Breast epithelium (tissue), 4 donors: ENCODE data around the gene DEFB126. TPM values are rescaled to one million over a fixed set of nuclear protein-coding genes. Genes with fewer than 3 reads are reported as not detected.
"Not testable (repeated sequence)": the region's sequence is repeated elsewhere in the genome, so short reads cannot be mapped to it uniquely, and the experiment has no call there.

ENCODE experiments used
- DNase-seq, 2 donors: peaks; one replicate each; pipeline ENCODE4 v3.0.0-alpha.2; 2019; ENCODE audit warnings: low spot score in 2 of 2
- H3K27ac ChIP-seq, 2 donors: fragments of 200-600 bp; sonication (generic) in 1 of 2; one replicate each; pipeline ENCODE4 v1.5.1; 2016 to 2019; ENCODE audit warnings: mild to moderate bottlenecking in 1 of 2
- H3K27me3 ChIP-seq, 2 donors: fragments of 200-600 bp; sonication (generic) in 1 of 2; one replicate each; pipeline versions ENCODE4 v1.5.1 to v1.6.0; 2017 to 2019; ENCODE audit warnings: control low read depth in 1 of 2, mild to moderate bottlenecking in 1 of 2
- H3K36me3 ChIP-seq: fragments of 200-600 bp; one replicate; pipeline ENCODE4 v1.5.1; 2019
- H3K4me1 ChIP-seq, 2 donors: fragments of 200-600 bp; sonication (generic); one replicate each; pipeline ENCODE4 v1.5.1; 2016 to 2019; ENCODE audit warnings: control low read depth in 1 of 2
- H3K4me3 ChIP-seq, 3 donors: fragments of 200-600 bp; sonication (generic); 1 replicate in 2 of 3; 2 replicates in 1 of 3; pipeline ENCODE4 v1.5.1; 2016 to 2019; ENCODE audit warnings: mild to moderate bottlenecking in 3 of 3, moderate library complexity in 2 of 3
- H3K9me3 ChIP-seq, 2 donors: fragments of 200-600 bp; sonication (generic) in 1 of 2; one replicate each; pipeline ENCODE4 v1.5.1; 2016 to 2019; ENCODE audit warnings: control low read depth in 1 of 2
- POLR2A ChIP-seq: fragments of 450-650 bp; IDR thresholded peaks from one replicate; pipeline ENCODE4 v1.6.1; 2016; ENCODE audit warnings: antibody characterized with exemption, mild to moderate bottlenecking, moderate library complexity
- POLR2AphosphoS5 ChIP-seq, 3 donors: sonication (generic); formaldehyde crosslinking; IDR thresholded peaks; one replicate each; pipeline ENCODE4 v1.6.1; 2017; ENCODE audit warnings: antibody characterized with exemption in 3 of 3
- intact Hi-C: fragments of 100-400 bp; cut with DNase I; formaldehyde crosslinking; loops from one replicate; pipeline ENCODE4 v1.15.1; 2023; ENCODE audit warnings: low total_unique reads
- total RNA-seq, 3 donors: library from RNA; depleted of rRNA; stranded (reverse); fragments of >200 nt; gene quantifications; one replicate each; pipeline ENCODE4 v1.1.0, GENCODE V29; 2016
- TF ChIP-seq, protein P1 (sequence below), 3 donors: fragments of 450-650 bp; IDR thresholded peaks; one replicate each; pipeline ENCODE4 v1.5.1; 2016 to 2017; ENCODE audit warnings: antibody characterized with exemption in 3 of 3, mild to moderate bottlenecking in 3 of 3, moderate library complexity in 3 of 3

Gene DEFB126, protein sequence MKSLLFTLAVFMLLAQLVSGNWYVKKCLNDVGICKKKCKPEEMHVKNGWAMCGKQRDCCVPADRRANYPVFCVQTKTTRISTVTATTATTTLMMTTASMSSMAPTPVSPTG
- total RNA-seq = not detected

DNA sequence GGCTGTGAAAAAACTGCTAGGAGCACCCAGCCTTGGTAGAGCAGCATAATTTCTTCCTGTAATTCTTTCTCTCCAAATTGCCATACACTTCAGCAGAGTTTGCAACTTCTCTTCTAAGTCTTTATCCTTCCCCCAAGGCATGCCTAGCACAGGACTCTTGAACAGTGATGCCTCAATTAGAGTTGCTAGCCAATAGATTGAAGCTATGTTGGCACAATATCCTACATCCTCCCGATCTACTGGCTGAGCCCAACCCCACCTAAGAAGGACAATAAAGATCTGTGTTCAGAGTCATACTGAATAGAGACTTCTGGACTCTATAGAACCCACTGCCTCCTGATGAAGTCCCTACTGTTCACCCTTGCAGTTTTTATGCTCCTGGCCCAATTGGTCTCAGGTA, at the start of gene DEFB126:
TSS of gene DEFB126 (plus strand) at position 301 of the 400 bp plus-strand sequence. CDS start at position 340, 39 bp downstream.
- peaks cover 0 to 5% of the 10 kb centered on the region in 2 donors for H3K27me3 ChIP-seq
- TF ChIP-seq, protein P1, sequence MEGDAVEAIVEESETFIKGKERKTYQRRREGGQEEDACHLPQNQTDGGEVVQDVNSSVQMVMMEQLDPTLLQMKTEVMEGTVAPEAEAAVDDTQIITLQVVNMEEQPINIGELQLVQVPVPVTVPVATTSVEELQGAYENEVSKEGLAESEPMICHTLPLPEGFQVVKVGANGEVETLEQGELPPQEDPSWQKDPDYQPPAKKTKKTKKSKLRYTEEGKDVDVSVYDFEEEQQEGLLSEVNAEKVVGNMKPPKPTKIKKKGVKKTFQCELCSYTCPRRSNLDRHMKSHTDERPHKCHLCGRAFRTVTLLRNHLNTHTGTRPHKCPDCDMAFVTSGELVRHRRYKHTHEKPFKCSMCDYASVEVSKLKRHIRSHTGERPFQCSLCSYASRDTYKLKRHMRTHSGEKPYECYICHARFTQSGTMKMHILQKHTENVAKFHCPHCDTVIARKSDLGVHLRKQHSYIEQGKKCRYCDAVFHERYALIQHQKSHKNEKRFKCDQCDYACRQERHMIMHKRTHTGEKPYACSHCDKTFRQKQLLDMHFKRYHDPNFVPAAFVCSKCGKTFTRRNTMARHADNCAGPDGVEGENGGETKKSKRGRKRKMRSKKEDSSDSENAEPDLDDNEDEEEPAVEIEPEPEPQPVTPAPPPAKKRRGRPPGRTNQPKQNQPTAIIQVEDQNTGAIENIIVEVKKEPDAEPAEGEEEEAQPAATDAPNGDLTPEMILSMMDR (IDR thresholded peaks at IDR 0.05) = no peak
- TF ChIP-seq POLR2AphosphoS5 (IDR thresholded peaks at IDR 0.05) (no peak), POLR2A (no peak)
- no peaks in the 10 kb centered on the region for H3K36me3 ChIP-seq

DNA sequence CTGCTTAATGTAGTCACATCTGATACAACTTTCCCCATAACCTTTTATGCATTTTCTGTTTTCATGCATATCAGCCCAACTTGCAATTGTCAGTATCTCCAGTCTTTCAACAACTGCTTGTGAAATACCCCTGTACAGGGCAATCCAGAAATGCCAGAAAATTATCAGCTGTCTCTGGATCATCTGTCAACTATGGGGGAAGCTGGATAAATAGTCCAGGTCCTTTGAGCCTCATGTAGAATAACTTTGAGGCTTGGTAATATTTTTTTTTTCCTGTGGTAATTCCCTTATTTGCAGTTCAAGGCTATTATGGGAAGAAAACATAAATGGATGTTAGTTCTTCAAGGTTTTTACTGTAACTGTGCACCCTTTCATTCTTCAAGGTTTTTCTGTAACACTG, 48.7 kb upstream of the DEFB126 start:
- TF ChIP-seq POLR2AphosphoS5 (IDR thresholded peaks at IDR 0.05) (no peak), POLR2A (no peak)
- Histone ChIP-seq H3K27ac (no peak overlapping the region), H3K9me3 (peaks cover 3 to 25% of the 10 kb centered on the region in 2 donors), H3K27me3 (no peaks in the 10 kb centered on the region), H3K4me3 (no peak overlapping the region), H3K4me1 (no peaks in the 10 kb centered on the region), H3K36me3 (no peaks in the 10 kb centered on the region)
- no peak for DNase-seq
- intact Hi-C loops = no loop called here

More for the DNA sequence above, at the start of gene DEFB126:
- H3K4me3 ChIP-seq = no peak within 1 kb of the TSS
- H3K27ac ChIP-seq = no peak within 1 kb of the TSS
- H3K4me1 ChIP-seq = no peaks in the 10 kb centered on the region
- intact Hi-C loops = no loop called here
- no peaks in the 10 kb centered on the region for H3K9me3 ChIP-seq
- DNase-seq = no peak

DNA sequence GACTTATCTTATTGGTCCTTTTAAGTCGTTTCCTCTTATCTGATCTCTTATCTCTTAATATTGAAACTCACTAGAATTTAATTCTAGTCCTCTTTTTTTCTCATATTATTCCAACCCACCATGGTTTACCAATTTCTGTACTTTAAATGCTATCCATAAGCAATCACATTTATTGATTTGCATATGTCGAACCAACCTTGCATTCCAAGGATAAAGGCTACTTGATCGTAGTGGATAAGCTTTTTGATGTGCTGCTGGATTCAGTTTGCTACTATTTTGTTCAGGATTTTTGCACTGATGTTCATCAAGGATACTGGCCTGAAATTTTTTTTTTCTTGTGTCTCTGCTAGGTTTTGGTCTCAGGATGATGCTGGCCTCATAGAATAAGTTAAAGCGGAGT, 47.2 kb upstream of the DEFB126 start:
- TF ChIP-seq, protein P1 (IDR thresholded peaks at IDR 0.05) = no peak
- TF ChIP-seq POLR2AphosphoS5 (IDR thresholded peaks at IDR 0.05) (no peak), POLR2A (no peak)
- Histone ChIP-seq H3K27ac (no peak overlapping the region), H3K27me3 (no peaks in the 10 kb centered on the region), H3K36me3 (no peaks in the 10 kb centered on the region), H3K4me3 (no peak overlapping the region), H3K4me1 (no peaks in the 10 kb centered on the region), H3K9me3 (peaks cover 3 to 25% of the 10 kb centered on the region in 2 donors)
- intact Hi-C loops = no loop called here
- DNase-seq = no peak

DNA sequence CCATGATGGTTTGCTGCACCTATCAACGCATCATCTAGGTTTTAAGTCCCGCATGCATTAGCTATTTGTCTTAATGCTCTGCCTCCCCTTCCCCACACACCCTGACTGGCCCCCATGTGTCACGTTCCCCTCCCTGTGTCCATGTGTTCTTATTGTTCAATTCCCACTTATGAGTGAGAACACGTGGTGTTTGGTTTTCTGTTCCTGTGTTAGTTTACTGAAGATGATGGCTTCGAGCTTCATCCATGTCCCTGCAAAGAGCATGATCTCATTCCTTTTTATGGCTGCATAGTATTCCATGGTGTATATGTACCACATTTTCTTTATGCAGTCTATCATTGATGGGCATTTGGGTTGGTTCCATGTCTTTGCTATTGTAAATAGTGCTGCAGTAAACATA, 44.7 kb upstream of the DEFB126 start:
- peaks cover 3 to 25% of the 10 kb centered on the region in 2 donors for H3K9me3 ChIP-seq
- H3K4me1 ChIP-seq, DNase-seq, H3K27ac ChIP-seq, H3K27me3 ChIP-seq, H3K36me3 ChIP-seq, H3K4me3 ChIP-seq, intact Hi-C loops: not testable (repeated sequence)

DNA sequence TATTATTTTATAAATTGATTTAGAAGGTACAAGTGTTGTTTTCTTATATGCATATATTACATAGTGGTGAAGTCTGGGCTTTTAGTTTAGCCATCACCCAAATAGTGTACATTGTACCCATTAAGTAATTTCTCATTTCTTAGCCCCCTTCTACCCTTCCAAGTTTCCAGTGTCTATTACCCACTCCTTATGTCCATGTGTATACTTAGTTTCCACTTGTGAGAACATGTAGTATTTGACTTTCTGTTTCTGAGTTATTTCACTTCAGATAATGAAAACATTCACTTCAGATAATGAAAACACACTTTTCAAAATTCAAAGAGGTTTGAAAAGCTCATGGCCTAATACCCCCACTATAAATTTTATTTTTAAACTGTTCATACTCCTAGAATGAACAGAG, 40.4 kb upstream of the DEFB126 start:
- H3K36me3 ChIP-seq = no peaks in the 10 kb centered on the region
- H3K4me3 ChIP-seq = no peak overlapping the region
- no peak overlapping the region for H3K27ac ChIP-seq
- no peaks in the 10 kb centered on the region for H3K9me3 ChIP-seq
- peaks cover 0 to 21% of the 10 kb centered on the region in 2 donors for H3K27me3 ChIP-seq
- intact Hi-C loops = no loop called here
- DNase-seq = no peak
- no peaks in the 10 kb centered on the region for H3K4me1 ChIP-seq
- TF ChIP-seq POLR2A (no peak), POLR2AphosphoS5 (IDR thresholded peaks at IDR 0.05) (no peak)
- TF ChIP-seq, protein P1 (IDR thresholded peaks at IDR 0.05) = no peak

DNA sequence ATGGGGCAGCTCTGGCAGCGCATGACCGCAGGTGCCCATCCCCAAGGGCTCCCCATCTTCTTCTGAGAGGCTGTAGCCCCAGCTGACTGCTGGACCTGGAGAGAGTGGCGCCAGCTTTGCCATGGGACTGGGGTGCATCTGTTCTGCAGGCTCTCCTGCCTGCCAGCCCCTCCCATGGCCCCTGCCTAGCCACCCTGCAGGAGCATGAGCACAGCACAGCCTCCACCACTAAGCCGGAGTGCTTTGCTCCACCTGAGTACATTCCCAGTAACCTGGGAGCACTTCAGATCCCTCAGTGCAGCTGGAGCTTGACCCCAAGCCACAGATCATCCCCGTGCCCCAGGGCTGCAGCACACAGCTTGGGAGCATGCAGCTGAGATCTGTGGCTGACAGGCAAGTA, 38.9 kb upstream of the DEFB126 start:
- no peak overlapping the region for H3K4me3 ChIP-seq
- H3K36me3 ChIP-seq = no peaks in the 10 kb centered on the region
- no peak for DNase-seq
- intact Hi-C loops = no loop called here
- H3K9me3 ChIP-seq = no peaks in the 10 kb centered on the region
- TF ChIP-seq POLR2A (no peak), POLR2AphosphoS5 (IDR thresholded peaks at IDR 0.05) (no peak)
- TF ChIP-seq, protein P1 (IDR thresholded peaks at IDR 0.05) = no peak
- H3K27ac ChIP-seq = no peak overlapping the region
- H3K4me1 ChIP-seq = no peaks in the 10 kb centered on the region
- peaks cover 0 to 21% of the 10 kb centered on the region in 2 donors for H3K27me3 ChIP-seq
